ENCODE measurements around the gene BMP8A. TPM values are rescaled to one million over a fixed set of nuclear protein-coding genes. Genes with fewer than 3 reads are reported as not detected.

Gene BMP8A
- polyA plus RNA-seq, 1 donor from 2014 or later = not detected

GRCh38 chr1:39533442-39533841, 42.0 kb downstream of the BMP8A start:
- Histone ChIP-seq H3K36me3 (ENCODE audit: insufficient read depth, low read length) (peaks cover 2% of the 10 kb centered on the region), H3K4me3 (ENCODE audit: low read length) (no peak overlapping the region), H3K9me3 (ENCODE audit: low read length) (no peaks in the 10 kb centered on the region), H3K27ac (ENCODE audit: low read length) (no peak overlapping the region), H3K9me2 (ENCODE audit: insufficient read depth, low read length) (no peaks in the 10 kb centered on the region), H3K9ac (ENCODE audit: low read length) (no peak overlapping the region), H3K4me2 (ENCODE audit: low read length) (no peak overlapping the region), H4K20me1 (ENCODE audit: insufficient read depth) (no peaks in the 10 kb centered on the region), H3F3A (ENCODE audit: insufficient read depth, low read length, poor library complexity, severe bottlenecking) (no peaks in the 10 kb centered on the region), H3K79me2 (replicated peaks; ENCODE audit: insufficient read depth, low read length) (no peaks in the 10 kb centered on the region), H2AFZ (ENCODE audit: low read depth, low read length) (no peak overlapping the region), H3K27me3 (ENCODE audit: insufficient read depth, low read depth, low read length) (no peaks in the 10 kb centered on the region)
- TF ChIP-seq EZH2 (IDR thresholded peaks at IDR 0.05; ENCODE audit: borderline replicate concordance, insufficient read depth, low read length, poor library complexity, severe bottlenecking) (no peak), SMC3 (conservative IDR thresholded peaks at IDR 0.05; ENCODE audit: poor library complexity) (no peak), EP300 (conservative IDR thresholded peaks at IDR 0.05; ENCODE audit: poor library complexity, severe bottlenecking) (no peak)

DNA sequence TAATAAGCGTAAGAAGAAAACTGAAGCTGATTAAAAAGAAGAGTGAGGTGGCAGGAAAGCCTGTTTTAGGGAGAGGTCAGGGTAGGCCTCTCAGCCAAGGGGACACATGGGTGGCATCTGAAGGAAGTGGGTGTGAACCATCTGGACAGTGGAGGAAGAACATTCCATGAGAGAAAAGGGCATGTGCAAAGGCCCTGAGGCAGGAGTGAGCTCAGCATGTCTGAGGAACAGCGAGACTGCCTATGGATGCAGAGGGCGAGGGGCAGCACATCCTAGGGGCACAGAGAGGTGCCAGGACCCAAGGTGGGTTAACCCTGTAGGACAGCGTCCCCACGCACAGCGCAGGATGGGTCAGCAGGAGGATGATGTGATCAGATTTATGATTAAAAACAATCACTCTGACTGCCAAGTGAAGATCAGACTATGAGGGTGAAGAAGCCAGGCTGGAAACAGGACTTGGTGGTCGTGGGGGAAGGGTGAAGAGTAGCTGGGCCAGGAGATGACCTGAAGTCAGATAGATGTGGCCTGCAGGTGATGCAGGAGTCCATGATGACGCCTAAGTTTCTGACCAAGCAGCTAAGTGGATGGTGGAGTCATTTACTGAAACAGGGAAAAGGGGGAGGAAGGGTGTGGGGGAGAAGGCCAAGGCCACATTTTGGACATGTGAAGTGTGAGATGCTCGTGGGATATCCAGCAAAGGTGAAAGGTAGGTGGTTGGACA, 47.3 kb downstream of the BMP8A start:
- no peaks in the 10 kb centered on the region for H4K20me1 ChIP-seq (ENCODE audit: insufficient read depth)
- peaks cover 5% of the 10 kb centered on the region for H3K36me3 ChIP-seq (ENCODE audit: insufficient read depth, low read length)
- no peaks in the 10 kb centered on the region for H3K9me3 ChIP-seq (ENCODE audit: low read length)
- TF ChIP-seq EP300 (conservative IDR thresholded peaks at IDR 0.05; ENCODE audit: poor library complexity, severe bottlenecking) (no peak), MXI1 (conservative IDR thresholded peaks at IDR 0.05; ENCODE audit: poor library complexity, severe bottlenecking) (no peak), CTCF (IDR thresholded peaks at IDR 0.05; ENCODE audit: poor library complexity, severe bottlenecking) (no peak), RAD21 (conservative IDR thresholded peaks at IDR 0.05) (no peak), SMC3 (conservative IDR thresholded peaks at IDR 0.05; ENCODE audit: poor library complexity) (no peak), REST (IDR thresholded peaks at IDR 0.05; ENCODE audit: borderline replicate concordance) (no peak), POLR2AphosphoS5 (IDR thresholded peaks at IDR 0.05) (no peak)
- H3K4me3 ChIP-seq (ENCODE audit: low read length) = no peak overlapping the region
- H3K4me2 ChIP-seq (ENCODE audit: low read length) = no peak overlapping the region
- no peaks in the 10 kb centered on the region for H3K9me2 ChIP-seq (ENCODE audit: insufficient read depth, low read length)
- no peaks in the 10 kb centered on the region for H3K27me3 ChIP-seq (ENCODE audit: insufficient read depth, low read depth, low read length)
- H3K9ac ChIP-seq (ENCODE audit: low read length) = no peak overlapping the region
- no peaks in the 10 kb centered on the region for H3F3A ChIP-seq (ENCODE audit: insufficient read depth, low read length, poor library complexity, severe bottlenecking)
- H3K79me2 ChIP-seq (replicated peaks; ENCODE audit: insufficient read depth, low read length) = no peaks in the 10 kb centered on the region
- H3K27ac ChIP-seq (ENCODE audit: low read length) = no peak overlapping the region
- no peak overlapping the region for H2AFZ ChIP-seq (ENCODE audit: low read depth, low read length)

Data from neural cell (in vitro differentiated cells).